GM21515 (cell line): ENCODE measurements around the gene OSTN.
A peak's percentile ranks its signal among the peaks of the same experiment; 100 is the strongest.
"Not testable (repeated sequence)": the region's sequence is repeated elsewhere in the genome, so short reads cannot be mapped to it uniquely, and the experiment has no call there.

Experiments
- ATAC-seq: cut with Tn5 transposase; IDR thresholded peaks from one replicate; pipeline ENCODE4 v1.9.1; 2021; ENCODE audit not compliant: unreplicated experiment

OSTN gene

DNA sequence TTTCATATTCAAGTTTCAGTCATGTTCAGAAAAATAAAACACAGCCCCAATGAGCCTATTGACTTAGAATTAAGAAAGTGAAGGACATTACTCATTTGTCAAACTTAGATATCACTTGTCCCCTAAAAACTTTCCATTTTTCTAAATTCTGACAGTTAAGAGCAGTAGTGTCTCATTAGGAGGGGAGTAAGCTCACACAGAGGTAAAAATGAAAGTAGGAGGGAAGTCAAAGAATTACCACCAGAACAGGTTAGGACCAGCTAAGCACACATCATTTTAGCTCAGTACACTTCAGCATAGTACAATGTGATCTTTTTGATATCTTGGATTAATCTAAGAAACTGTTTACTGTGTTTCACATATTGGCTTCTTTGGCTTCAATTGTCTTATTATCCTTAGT is 64.3 kb downstream of the OSTN start:
- ATAC-seq = peak; percentile 87

DNA sequence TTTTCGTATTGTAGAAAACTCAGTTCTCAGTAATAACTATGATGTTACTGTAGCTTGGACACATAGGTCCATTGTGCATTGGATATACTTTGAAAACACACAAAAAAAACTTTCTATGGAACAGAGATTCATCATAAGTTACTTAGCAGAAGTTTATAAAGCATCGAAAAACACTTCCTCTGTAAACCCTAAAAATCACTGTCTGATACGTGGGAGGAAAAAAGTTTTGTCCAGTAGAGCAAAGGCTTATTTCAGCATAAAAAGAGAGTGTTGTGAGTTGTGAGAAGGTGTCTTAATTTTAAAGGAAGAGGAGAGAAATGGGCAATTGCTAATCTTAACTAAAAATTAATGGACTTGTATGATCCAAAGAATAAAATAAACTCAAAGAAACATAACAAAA is 64.8 kb downstream of the OSTN start:
- no peak for ATAC-seq

DNA sequence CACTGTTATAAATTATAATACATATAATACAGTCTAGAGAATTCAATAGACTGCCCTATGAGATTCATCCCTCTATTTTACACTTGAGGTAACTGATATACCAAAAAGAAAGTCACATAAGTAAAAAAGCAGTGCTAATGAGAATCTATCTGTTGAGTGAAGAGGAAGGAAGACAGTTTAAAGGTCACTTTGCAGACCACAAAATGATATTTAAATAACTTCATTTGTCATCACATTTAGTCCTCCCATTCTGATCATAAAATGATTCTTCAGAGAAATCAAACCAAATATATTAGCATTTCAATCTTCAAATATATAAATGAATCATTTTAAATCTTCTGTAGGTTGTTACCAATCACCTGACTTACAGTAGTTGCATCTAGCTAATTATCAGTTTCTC is 69.7 kb downstream of the OSTN start:
- ATAC-seq = no peak

DNA sequence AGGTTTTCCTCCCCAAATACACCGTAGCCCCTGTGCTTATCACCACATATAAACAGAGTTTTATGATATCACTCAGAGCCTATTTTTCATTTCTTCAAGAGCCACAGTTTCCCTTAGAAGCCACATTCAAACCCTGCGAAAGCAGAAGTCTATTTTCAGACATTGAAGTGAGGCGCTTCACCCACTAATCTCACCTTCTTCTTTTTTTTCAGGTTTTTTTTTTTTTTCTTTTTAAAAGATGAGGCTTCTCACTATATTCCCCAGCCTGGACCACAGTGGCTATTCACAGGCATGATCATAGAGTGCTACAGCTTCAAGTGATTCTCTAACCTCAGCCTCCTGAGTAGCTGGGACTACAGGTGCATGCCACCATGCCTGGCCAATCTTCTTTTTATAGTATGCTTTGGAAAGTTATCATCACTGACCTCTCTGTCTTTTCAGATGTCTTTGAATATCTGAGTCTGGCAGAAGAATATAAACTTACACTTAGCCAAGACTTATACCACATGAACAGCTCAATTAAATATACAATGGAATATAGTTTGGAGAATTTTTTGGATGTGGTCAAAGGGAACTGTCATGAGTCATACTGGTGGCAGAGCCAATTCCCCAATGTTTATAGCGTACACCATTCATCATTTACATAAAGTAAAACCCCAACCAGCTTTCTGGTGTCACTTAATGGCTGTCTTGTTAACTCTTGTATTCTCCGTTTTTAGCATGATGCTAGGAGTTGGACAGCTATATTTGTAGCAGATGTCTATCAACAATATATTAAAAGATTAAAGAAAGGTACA is 70.4 kb downstream of the OSTN start:
- ATAC-seq = peak; percentile 79

DNA sequence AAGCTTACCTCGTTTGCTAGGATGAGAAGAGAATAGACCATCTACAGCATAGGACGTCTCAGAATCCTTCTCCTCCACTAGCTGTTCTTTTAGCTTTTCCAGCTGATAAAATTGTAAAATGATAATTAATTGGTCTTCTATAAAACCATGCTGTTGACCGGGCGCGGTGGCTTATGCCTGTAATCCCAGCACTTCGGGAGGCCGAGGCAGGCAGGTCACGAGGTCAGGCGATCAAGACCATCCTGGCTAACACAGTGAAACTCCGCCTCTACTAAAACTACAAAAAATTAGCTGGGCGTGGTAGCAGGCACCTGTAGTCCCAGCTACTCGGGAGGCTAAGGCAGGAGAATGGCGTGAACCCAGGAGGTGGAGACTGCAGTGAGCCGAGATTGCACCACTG is 76.2 kb downstream of the OSTN start:
- ATAC-seq = not testable (repeated sequence)

DNA sequence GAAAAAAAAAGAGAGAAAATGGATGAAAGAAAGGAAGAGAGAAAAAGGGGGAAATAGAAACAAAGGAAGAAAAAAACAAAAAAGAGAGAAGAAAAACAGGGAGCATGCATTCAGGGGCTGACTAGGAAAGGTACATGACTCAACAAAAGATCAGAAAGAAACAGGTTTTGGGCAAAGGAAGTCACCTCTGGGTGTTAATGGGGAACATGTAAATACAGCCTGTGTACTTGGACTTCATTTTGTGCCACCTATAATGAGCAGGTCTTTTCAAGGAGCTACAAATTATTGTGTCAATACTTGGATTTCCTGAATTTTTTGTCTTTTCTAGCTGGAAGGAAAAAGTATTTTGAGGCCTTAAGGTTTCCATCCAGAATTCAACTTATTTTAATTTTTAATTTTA is 76.7 kb downstream of the OSTN start:
- ATAC-seq = no peak

DNA sequence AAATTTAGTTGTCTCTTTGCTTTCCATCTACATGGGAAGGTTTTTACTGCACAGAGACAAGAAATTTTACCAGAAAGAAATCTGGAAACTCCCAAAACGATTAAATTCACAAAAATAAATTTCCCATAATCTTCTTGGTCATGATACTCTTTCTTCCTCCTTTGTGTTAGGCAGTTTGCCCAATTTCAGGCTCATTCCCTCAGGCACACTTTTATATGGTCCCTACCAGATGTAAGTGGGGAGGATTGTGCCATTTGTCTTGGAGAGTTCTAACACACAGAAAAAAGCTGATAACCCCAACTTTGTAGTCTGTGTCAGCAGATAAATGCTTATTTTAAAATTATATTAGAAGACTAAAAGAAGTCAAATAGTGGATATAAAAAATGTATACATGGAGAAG is 81.1 kb downstream of the OSTN start:
- no peak for ATAC-seq

DNA sequence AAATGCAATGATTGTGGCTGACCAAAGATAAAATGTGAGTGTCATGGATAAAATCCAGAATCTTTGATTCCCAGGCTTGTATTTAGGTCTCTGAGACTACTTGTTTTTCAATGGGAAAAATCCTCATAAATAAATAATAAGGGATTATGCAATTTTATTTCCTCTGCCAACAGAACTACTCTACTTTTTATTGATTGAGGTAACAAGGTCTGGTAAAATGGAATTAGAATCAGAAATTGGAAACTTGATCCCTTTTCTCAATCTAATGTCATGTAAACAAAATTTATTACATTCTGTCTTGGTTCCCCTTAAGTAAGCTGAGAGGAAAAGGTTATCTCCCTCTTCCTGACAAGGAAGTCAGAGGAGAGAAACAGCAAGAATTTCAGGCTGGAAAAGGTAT is 81.8 kb downstream of the OSTN start:
- no peak for ATAC-seq

DNA sequence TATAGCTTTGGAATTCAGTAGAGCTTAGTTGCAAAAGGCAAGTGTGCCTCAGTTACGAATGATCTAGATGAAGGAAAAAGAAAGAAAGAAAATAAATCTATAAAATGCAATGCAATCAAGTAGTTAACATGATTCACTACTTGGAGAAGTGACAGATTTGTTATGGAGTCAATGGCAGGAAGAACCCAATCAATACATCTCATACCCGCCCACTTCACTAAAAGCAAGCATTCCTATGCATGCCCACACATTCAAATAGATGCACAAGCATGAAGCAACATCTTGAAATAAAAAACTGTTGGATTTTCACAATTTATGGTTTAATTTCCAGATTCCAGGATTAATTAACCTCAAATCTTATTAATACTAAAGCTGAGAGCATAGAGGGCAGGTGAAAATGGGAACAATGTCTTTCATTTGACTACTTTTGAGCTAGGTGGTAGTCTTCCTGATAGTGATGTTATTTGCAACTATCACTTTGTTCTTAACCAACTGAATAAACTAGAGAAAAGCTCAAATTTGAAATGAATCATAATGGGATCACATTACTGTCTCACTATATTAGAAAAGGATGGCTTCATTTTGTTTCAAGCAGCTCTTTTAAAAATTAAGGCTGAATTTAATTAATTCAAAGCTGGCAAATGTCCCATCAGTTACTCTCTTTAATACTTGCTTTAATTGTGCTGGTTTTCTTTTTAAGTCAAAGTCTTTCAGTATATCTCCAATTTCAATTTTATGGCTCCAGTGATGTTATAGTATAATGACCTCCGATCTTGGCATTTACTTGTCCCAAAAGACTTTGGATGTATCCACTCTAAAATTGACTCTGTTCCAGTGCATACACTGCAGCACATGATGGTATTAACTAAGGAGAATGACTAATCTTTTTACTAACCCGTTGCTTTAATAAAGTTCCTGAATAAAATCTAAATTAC is 83.5 kb downstream of the OSTN start:
- no peak for ATAC-seq

DNA sequence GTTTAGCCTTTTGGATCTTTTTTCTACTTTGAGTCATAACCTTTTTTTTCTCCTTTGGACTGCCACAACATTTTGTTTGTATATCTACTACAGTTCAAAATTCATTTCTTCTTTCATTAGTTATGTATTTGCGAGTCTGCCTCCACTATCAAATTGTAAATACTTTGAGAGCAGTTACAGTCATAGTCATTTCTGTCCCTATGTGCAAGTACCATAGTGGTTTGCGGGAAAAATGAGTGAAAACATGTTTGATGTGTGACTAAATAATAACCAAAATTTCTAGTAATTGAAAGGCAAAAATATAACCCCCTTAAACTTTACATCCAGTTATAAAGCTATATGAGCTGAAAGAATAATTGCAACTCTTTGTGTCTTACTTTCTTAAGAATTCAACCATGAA is 84.4 kb downstream of the OSTN start:
- no peak for ATAC-seq

DNA sequence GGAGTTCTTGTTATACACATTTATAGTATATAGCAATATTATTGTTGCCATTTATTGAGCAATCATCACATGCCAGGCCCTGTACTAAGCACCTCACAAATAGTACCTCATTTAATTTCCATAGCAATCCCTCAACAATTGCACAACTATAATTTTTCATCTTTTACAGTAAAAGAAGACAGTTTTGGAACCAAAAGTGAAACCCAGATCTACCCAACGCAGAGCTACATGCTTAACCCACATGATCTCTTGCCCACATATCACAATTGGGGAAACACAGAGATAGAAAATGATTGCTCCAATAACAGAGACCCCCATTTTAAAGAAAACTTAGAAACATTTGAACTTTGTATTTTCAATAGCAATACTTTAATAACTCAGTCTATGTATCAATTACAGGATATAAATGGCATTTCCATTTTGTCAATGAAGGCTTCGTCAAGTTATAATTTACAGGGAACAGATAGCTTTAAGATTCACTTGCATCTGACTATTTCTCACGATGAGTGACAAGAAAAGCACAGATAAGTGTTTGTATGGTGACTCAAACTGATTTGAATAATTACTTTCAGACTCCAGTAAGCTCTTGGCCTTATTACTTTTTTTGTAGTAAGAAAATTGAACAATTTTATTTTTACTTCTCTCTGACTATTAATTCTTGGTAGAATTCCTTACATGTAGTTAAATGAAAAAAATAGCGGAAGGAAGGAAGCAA is 91.4 kb downstream of the OSTN start:
- peak; percentile 84 for ATAC-seq

DNA sequence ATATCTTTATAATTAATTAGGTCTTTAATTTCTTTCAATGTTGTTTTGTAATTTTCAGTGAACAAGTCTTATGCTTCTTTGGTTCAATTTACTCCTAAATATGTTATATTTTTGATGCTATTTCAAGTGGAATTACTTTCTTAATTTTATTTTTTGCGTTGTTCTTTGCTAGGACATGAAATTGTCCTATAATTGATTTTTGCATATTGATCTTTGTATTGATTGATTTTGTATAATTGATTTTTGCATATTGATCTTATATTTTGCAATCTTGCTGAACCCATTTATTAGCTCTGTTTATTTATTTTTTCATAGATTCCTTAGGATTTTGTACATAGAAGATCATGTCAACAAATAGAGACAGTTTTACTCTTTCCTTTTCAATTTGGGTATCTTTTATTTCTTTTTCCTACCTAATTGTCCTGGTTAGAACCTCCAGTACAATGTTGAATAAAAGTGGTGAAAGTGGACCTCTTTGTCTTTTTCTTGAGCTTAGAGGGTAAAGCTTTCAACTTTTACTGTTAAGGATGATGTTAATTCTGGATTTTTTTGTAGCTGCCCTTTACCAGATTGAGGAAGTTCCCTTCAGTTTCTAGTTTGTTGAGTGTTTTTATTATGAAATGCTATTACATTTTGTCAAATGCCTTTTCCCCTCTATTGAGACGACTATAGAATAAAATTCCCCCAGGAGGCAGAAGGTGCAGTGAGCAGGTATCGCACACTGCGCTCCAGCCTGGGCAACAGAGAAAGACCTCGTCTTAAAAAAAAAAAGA is 93.4 kb downstream of the OSTN start:
- no peak for ATAC-seq

DNA sequence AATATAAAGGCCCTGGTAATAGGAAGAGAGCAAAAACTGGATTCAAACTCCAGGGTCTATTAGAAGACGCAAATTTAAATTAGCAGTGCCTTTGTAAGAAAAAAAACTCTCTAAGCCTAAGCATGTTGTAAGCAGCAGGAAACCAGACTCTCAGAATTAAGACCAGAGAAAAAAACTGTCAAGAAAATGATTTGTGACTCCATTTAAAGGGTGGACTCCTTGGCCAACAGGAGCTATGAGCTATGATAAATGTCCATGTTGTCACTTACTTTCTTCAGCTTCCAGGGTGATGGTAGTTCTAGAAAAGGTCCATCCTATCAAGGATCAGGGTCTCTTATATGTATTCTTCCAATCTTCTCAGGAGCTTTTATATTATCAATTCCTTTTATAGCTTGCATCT is 95.2 kb downstream of the OSTN start:
- no peak for ATAC-seq

DNA sequence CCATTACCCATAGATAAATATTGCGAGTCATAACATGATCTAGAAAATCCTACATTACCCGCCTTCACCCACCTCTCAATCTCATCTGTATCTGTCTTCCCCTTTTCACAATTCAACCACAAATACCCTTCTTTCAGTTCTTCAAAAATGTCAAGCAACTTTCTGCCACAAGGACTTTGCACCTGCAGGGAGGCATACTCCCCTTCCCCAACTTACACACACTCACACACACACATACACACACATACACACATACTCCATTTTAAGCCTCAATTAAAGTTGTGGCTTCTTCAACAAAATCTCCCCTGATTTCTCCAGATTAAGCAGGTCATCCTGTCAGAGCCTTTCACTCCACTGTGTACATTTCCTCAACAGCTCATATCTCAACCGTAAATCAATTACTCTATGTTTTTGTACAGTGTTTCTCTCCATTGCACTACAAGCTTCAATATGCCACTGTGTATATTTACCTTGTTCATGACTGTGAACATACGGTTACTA is 97.0 kb downstream of the OSTN start:
- ATAC-seq = peak; percentile 86

DNA sequence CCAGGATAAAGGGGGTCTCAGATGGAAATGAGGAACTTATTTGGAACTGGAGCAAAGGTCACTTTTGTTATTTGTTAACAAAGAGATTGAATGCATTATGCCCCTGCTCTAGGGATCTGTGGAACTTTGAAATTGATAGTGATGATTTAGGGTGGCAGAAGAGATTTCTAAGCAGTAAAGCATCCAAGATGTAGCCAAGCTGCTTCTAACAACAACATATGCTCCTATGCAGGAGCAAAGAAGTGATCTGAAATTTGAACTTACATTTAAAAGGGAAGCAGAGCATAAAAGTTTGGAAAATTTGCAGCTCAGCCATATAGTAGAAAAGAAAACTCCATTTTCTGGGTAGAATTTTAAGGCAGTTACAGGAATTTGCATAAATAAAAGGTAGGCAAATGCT is 99.8 kb downstream of the OSTN start:
- ATAC-seq = no peak

DNA sequence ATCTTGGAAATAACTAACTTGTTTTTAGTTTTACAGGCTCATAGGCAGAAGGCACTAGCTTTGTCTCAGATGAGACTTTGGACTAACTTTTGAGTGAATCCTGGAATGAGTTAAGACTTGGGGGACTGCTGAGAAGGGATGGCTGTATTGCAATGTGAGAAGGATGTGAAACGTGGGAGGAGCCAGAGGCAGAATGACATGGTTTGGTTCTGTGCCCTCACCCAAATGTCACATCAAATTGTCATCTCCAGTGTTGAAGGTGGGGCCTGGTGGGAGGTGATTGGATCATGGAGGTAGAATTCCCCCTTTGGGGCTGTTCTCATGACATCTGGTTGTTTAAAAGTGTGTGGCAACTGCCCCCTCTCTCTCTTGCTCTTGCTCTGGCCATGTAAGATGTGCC is 101.4 kb downstream of the OSTN start:
- ATAC-seq = no peak

DNA sequence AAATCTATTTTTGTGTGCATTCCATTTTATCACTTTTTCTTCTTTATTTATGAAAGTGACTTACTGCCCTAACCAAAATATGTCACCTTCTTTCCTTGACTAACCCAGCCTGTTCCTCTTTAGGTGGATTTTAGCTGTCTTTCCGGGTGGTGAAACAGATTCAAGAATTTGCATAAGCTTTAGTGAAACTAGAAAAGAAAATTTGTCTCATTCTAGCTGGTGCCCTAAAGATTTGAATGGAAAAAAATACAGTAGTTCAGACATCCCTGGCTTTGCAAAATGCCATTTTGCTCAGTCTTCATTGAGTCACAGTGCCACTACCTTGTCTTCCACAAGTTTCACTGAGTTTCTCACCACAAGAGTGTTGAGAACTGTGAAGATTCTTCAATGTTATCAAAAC is 102.0 kb downstream of the OSTN start:
- ATAC-seq = peak; percentile 75

DNA sequence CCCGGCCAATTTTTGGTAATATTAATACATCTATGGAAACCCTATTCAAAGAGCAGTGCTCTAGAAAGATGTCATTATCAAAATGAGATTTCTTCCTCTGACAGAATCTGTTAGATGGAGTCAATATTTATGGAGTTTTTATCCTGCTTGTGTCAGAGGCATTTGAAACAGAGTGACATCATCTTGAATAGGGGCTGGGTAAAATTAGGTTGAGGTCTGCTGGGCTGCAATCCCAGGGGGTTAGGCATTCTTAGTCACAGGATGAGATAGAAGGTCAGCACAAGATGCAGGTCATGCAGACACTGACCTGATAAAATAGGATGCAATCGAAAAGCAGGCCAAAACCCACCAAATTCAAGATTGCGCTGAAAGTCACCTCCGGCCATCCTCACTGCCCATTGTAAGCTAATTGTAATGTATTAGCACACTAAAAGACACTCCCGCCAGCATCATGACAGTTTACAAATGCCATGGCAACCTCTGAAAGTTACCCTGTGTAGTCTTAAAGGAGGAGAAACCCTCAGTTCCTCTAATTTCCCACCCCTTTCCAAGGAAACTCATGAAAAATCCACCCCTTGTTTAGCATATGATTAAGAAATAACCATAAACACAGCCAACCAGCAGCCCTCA is 102.9 kb downstream of the OSTN start:
- no peak for ATAC-seq

DNA sequence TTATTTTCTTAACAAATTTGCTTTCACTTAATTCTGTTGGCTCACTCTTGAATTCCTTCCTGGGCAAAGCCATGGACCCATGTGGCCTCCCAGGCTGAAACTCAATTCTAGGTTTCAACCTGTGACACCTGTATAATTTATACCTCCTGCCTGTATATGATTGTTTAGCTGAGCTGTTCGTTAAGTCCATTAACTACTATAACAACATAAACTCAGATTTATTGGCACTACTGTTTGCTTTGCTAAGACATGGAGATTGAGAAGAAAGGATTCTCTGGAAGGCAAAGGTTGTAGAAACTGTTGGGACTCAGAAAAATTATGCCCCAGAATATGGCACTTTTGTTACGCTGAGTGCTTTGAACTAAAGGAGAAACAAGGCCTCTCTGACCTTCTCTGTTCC is 103.4 kb downstream of the OSTN start:
- no peak for ATAC-seq

DNA sequence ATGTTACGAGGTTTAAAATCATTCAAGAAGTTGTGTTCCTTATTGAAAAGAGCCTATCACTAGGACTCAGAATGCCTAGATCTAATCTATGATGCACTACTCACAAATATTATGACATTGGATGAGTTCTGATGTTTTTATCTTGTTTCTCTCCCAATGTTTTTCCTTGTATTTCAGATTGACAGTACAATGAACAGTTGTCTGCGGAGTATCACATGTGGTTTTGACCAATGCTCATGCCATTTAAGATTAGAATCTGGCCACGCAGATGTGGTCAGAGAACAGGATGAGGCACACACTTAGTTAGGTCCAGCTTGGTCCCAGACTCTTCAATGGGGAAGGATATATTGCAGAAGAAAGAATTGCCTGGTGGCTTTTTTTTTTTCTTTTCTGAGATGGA is 104.6 kb downstream of the OSTN start:
- no peak for ATAC-seq
